Gastrocnemius medialis (tissue), 4 donors: ENCODE measurements around the gene NMBR. TPM values are rescaled to one million over a fixed set of nuclear protein-coding genes. Genes with fewer than 3 reads are reported as not detected.
"Not testable (repeated sequence)": the region's sequence is repeated elsewhere in the genome, so short reads cannot be mapped to it uniquely, and the experiment has no call there.

ENCODE experiments used
- ATAC-seq, 2 donors: fragments of 150-250 bp; one replicate each; pipeline ENCODE4 v1.9.1; 2016
- DNase-seq, 2 donors: peaks; one replicate each; pipeline ENCODE4 v3.0.0-alpha.2; 2019
- H3K27ac ChIP-seq, 4 donors: fragments of 200-600 bp; sonication (generic); 1 replicate in 1 of 4; 2 replicates in 3 of 4; pipeline ENCODE4 v1.5.1; 2016 to 2018; ENCODE audit warnings: mild to moderate bottlenecking in 2 of 4, moderate library complexity in 1 of 4
- H3K27me3 ChIP-seq, 3 donors: fragments of 200-600 bp; sonication (generic) in 2 of 3; 1 replicate in 1 of 3; 2 replicates in 2 of 3; pipeline versions ENCODE4 v1.5.1 to v1.6.0; 2016 to 2019; ENCODE audit warnings: mild to moderate bottlenecking in 1 of 3, moderate library complexity in 1 of 3
- H3K36me3 ChIP-seq, 2 donors: fragments of 200-600 bp; sonication (generic) in 1 of 2; one replicate each; pipeline ENCODE4 v1.5.1; 2017 to 2018
- H3K4me1 ChIP-seq, 2 donors: fragments of 200-600 bp; sonication (generic) in 1 of 2; one replicate each; pipeline ENCODE4 v1.5.1; 2016 to 2017; ENCODE audit warnings: mild to moderate bottlenecking in 2 of 2
- H3K4me3 ChIP-seq, 4 donors: fragments of 200-600 bp; sonication (generic) in 3 of 4; 1 replicate in 1 of 4; 2 replicates in 3 of 4; pipeline ENCODE4 v1.5.1; 2016 to 2019; ENCODE audit warnings: mild to moderate bottlenecking in 2 of 4
- H3K9me3 ChIP-seq, 3 donors: fragments of 200-600 bp; sonication (generic) in 2 of 3; 1 replicate in 1 of 3; 2 replicates in 2 of 3; pipeline ENCODE4 v1.5.1; 2016 to 2019
- POLR2A ChIP-seq, 2 donors: fragments of 450-650 bp; IDR thresholded peaks; one replicate each; pipeline ENCODE4 v1.6.1; 2017; ENCODE audit warnings: antibody characterized with exemption in 2 of 2, mild to moderate bottlenecking in 2 of 2, moderate library complexity in 2 of 2
- in situ Hi-C, 4 donors: fragments of 200-750 bp; cut with MboI; loops; one replicate each; pipeline versions ENCODE4 v1.15.0 to v1.8.0; 2017; ENCODE audit warnings: low sequenced_read_pairs in 4 of 4
- intact Hi-C: fragments of 100-400 bp; cut with DNase I; formaldehyde crosslinking; loops from one replicate; pipeline ENCODE4 v1.15.1; 2023; ENCODE audit warnings: low total_unique reads
- total RNA-seq, 4 donors: library from RNA; depleted of rRNA; stranded (reverse); fragments of >200 nt; gene quantifications; one replicate each; pipeline versions ENCODE4 v1.1.0 to v1.2.3, GENCODE V29; 2016
- TF ChIP-seq, protein P1 (sequence below), 5 experiments: fragments of 450-650 bp in 3 of 5; fragments of 200-600 bp in 2 of 5; sonication (generic) in 2 of 5; IDR thresholded peaks in 4 of 5; conservative IDR thresholded peaks in 1 of 5; 1 replicate in 4 of 5; 2 replicates in 1 of 5; pipeline ENCODE4 v1.5.1; 2016 to 2019; ENCODE audit warnings: antibody characterized with exemption in 5 of 5, mild to moderate bottlenecking in 3 of 5, moderate library complexity in 3 of 5

The NMBR gene
- total RNA-seq, 4 donors from 2014 or later, result 0.23 TPM; not detected in 3

DNA sequence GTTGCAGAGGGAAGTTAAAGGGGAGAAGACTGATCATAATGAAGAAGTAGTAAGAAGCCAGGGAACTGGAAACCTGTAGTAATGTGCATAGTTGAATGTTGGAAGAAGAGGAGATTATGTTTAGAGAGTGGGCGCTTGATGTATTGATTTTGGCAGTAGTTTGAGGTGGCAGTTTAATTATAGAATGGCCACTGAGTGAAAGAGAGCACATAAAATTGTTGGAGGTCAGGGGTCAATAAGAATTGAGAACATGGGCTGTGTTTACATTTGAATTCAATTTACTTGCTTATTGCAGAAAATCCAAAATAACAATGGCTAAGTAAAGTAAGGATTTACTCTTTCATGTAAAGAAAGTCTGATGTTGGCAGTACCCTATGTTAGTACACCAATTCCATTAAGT is 15.9 kb upstream of the NMBR start:
- intact Hi-C loops, result no loop called here
- ATAC-seq (no peak), DNase-seq (no peak)
- Histone ChIP-seq H3K4me3 (no peak overlapping the region), H3K27me3 (no peaks in the 10 kb centered on the region), H3K9me3 (no peaks in the 10 kb centered on the region), H3K27ac (no peak overlapping the region), H3K36me3 (peaks cover 0 to 17% of the 10 kb centered on the region in 2 donors), H3K4me1 (peaks cover 4 to 11% of the 10 kb centered on the region in 2 donors)
- no peak for TF ChIP-seq POLR2A (IDR thresholded peaks at IDR 0.05)
- TF ChIP-seq, protein P1, sequence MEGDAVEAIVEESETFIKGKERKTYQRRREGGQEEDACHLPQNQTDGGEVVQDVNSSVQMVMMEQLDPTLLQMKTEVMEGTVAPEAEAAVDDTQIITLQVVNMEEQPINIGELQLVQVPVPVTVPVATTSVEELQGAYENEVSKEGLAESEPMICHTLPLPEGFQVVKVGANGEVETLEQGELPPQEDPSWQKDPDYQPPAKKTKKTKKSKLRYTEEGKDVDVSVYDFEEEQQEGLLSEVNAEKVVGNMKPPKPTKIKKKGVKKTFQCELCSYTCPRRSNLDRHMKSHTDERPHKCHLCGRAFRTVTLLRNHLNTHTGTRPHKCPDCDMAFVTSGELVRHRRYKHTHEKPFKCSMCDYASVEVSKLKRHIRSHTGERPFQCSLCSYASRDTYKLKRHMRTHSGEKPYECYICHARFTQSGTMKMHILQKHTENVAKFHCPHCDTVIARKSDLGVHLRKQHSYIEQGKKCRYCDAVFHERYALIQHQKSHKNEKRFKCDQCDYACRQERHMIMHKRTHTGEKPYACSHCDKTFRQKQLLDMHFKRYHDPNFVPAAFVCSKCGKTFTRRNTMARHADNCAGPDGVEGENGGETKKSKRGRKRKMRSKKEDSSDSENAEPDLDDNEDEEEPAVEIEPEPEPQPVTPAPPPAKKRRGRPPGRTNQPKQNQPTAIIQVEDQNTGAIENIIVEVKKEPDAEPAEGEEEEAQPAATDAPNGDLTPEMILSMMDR (IDR thresholded peaks at IDR 0.05 in 4 of 5, conservative IDR thresholded peaks at IDR 0.05 in 1 of 5), result no peak
- in situ Hi-C loops, result loop anchor here in 1 of 4 donors (25.0 kb wide), 1 partner anchor 225 kb away; no protein-coding TSS in a partner anchor

DNA sequence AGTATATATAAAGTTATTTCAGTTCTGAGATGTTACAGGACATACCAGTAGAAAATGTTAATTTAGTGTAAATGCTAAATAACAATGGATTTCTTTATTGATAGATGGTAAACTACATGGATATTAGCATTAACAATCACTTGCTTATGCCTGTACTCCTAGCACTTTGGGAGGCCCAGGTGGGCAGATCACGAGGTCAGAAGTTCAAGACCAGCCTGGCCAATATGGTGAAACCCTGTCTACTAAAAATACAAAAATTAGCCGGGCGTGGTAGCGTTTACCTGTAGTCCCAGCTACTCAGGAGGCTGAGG is 9.8 kb upstream of the NMBR start:
- intact Hi-C loops, H3K36me3 ChIP-seq: not testable (repeated sequence)
- in situ Hi-C loops, result loop anchor here in 1 of 4 donors (25.0 kb wide), 1 partner anchor 231 kb away; no protein-coding TSS in a partner anchor

DNA sequence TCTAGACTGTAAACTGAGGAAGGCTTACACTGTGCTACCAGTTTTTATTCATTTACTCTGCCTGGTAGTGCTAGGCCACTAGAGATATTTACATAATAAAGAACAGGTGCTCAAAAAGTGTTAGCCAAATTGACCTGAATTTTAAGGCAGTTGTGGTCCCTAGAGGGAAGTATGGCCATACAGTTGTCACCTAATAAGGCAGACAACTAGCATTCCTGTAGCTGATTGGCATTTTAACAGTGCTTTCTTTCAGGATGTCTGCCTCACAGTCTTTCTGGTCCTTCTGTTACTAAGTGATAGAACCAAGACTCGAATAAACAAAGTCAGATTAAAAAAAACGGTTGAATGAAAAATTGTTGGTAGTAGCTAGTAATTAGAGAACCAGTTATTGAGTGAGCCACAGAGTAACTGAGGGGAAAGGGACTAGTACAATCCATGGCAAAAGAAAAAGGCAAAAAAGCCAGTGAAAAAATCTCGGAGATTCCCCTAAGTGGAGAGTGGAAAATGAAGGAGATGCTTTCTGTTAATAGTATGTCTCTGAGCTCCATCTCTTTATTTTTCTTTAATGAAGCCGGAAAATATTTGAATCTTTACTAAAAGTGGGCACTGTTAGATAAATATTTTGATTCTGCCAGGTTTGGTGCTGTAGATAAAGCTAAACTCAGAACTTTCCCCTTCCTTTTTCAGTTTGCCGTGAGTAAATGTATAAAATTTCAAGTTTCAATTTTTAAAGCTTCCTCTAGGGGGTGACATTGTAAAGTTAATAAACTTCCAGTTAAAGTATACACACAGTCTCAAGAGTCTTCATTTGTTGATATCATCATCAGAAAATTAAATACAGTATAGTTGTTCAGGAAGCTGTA is 9.2 kb upstream of the NMBR start:
- H3K4me3 ChIP-seq, result no peak overlapping the region
- intact Hi-C loops (no loop called here), in situ Hi-C loops (loop anchor here in 1 of 4 donors (25.0 kb wide), 1 partner anchor 231 kb away; no protein-coding TSS in a partner anchor)
- no peaks in the 10 kb centered on the region for H3K36me3 ChIP-seq
- H3K27ac ChIP-seq, result no peak overlapping the region
- H3K27me3 ChIP-seq, result no peaks in the 10 kb centered on the region
- ATAC-seq, result no peak
- TF ChIP-seq, protein P1 (IDR thresholded peaks at IDR 0.05 in 4 of 5, conservative IDR thresholded peaks at IDR 0.05 in 1 of 5), result peak in 3 of 5 experiments; percentile 12 to 31 (median 13)
- no peak for TF ChIP-seq POLR2A (IDR thresholded peaks at IDR 0.05)
- DNase-seq, result no peak
- H3K4me1 ChIP-seq, result peaks cover 9 to 12% of the 10 kb centered on the region in 2 donors
- H3K9me3 ChIP-seq, result no peaks in the 10 kb centered on the region

More for the DNA sequence above, 9.8 kb upstream of the NMBR start:
- ATAC-seq, H3K27ac ChIP-seq, DNase-seq, H3K4me3 ChIP-seq, H3K27me3 ChIP-seq, H3K9me3 ChIP-seq: not testable (repeated sequence)
- H3K4me1 ChIP-seq, result peaks cover 9 to 12% of the 10 kb centered on the region in 2 donors

DNA sequence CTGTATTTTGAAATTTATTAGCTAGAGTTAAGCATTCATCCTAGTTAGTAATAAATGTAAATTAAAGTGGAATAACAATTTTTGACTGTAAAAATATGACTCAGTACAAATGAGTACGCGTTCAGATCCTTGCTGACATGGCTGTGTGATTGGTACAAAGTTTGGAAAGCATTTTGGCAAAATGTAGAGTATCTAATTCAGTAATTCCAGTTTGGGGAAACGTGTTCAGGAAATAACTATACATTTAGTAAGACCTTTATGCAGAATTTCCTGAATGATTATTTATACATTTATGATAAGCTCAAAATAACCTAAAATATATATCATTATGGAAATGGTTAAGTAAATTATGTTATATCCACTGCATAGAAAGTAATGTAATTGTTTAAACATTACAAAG is 8.2 kb upstream of the NMBR start:
- H3K4me1 ChIP-seq, result peaks cover 9 to 12% of the 10 kb centered on the region in 2 donors
- TF ChIP-seq POLR2A (IDR thresholded peaks at IDR 0.05), result no peak
- TF ChIP-seq, protein P1 (IDR thresholded peaks at IDR 0.05 in 4 of 5, conservative IDR thresholded peaks at IDR 0.05 in 1 of 5), result no peak
- H3K9me3 ChIP-seq, result no peaks in the 10 kb centered on the region
- ATAC-seq (no peak), DNase-seq (no peak)
- H3K4me3 ChIP-seq, result no peak overlapping the region
- no peaks in the 10 kb centered on the region for H3K36me3 ChIP-seq
- in situ Hi-C loops, result loop anchor here in 1 of 4 donors (25.0 kb wide), 1 partner anchor 232 kb away; no protein-coding TSS in a partner anchor
- intact Hi-C loops, result no loop called here
- no peak overlapping the region for H3K27ac ChIP-seq
- no peaks in the 10 kb centered on the region for H3K27me3 ChIP-seq

DNA sequence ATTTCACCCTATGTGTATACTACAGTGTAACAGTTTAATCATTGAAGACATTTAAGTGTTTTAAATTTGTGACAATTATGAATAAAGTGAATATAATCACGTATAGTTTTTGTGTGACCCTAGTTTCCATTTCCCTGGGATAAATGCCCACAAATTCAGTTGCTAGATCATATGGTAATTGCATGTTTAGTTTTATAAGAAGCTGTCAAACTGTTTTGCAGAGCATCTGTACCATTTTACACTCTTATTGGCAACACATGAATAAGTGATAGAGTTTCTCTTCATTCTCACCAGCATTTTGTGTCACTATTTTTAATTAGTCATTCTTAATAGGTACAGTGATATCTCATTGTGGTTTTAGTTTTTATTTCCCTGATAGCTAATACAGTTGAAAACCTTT is 7.4 kb upstream of the NMBR start:
- H3K36me3 ChIP-seq, result no peaks in the 10 kb centered on the region
- no peaks in the 10 kb centered on the region for H3K9me3 ChIP-seq
- DNase-seq (no peak), ATAC-seq (no peak)
- H3K27ac ChIP-seq, result no peak overlapping the region
- H3K4me1 ChIP-seq, result peaks cover 12 to 17% of the 10 kb centered on the region in 2 donors
- intact Hi-C loops, result no loop called here
- TF ChIP-seq POLR2A (IDR thresholded peaks at IDR 0.05), result no peak
- TF ChIP-seq, protein P1 (IDR thresholded peaks at IDR 0.05 in 4 of 5, conservative IDR thresholded peaks at IDR 0.05 in 1 of 5), result no peak
- no peak overlapping the region for H3K4me3 ChIP-seq
- in situ Hi-C loops, result loop anchor here in 1 of 4 donors (25.0 kb wide), 1 partner anchor 233 kb away; no protein-coding TSS in a partner anchor
- no peaks in the 10 kb centered on the region for H3K27me3 ChIP-seq
